GM12892 (cell line): ENCODE data around the gene CCNK.
A peak's percentile ranks its signal among the peaks of the same experiment; 100 is the strongest.

ENCODE experiments used
- DNase-seq: peaks from one replicate; pipeline ENCODE4 v3.0.0; 2011; ENCODE audit not compliant: insufficient read length
- FAIRE-seq: peaks from 2 replicates; lab custom pipeline; 2011; peaks lifted over from hg19 to GRCh38; lab: Jason Lieb, UNC
- POLR2A ChIP-seq: IDR thresholded peaks from 2 replicates; pipeline ENCODE4 v1.6.1; 2011; ENCODE audit warnings: low read depth, low read length, control low read depth
- POLR2AphosphoS5 ChIP-seq: IDR thresholded peaks from 2 replicates; pipeline ENCODE4 v1.6.1; 2011; ENCODE audit warnings: low read depth, low read length, control low read depth
- TAF1 ChIP-seq: IDR thresholded peaks from 2 replicates; pipeline ENCODE4 v1.6.1; 2011; ENCODE audit warnings: low read depth, mild to moderate bottlenecking, control low read depth, low read length, borderline replicate concordance

Gene CCNK

DNA sequence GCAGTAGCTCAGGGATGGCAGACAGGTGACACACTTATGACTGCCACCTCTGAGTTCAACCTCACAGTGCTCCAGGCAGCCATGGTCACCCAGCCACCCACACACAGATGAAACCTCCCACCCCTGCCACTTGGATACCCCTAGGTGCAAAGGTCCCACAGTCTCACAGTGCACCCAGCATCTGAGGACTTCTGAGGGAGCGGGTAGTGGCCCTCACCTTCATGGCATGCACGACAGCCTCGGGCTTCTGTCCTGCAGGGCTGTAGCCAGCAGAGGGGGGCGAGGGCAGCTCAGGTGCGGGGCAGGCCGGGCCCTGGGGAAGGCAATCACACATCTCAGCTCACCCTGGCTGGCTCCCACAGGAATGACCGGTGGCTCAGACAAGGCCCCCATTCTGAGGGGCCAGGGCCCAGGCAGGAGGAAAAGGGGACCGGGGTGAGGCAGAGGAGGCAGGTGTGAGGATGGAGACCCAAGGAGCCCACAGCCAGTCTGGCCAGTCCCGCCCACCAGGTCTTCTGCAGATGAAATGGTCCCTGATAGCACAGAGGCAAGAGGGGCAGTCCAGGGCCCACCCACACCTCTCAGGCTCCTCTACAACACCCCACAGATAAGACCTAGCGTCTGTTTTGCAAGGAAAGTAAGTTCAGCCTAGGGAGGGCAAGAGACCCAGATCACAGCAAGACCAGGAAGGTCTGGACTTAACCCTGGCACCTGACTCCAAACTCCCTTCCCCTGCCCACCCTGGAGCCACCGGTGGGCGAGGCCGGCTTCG lies 35.8 kb downstream of the CCNK start:
- TF ChIP-seq TAF1 (no peak), POLR2AphosphoS5 (no peak), POLR2A (no peak)
- no peak for FAIRE-seq
- DNase-seq, result no peak

DNA sequence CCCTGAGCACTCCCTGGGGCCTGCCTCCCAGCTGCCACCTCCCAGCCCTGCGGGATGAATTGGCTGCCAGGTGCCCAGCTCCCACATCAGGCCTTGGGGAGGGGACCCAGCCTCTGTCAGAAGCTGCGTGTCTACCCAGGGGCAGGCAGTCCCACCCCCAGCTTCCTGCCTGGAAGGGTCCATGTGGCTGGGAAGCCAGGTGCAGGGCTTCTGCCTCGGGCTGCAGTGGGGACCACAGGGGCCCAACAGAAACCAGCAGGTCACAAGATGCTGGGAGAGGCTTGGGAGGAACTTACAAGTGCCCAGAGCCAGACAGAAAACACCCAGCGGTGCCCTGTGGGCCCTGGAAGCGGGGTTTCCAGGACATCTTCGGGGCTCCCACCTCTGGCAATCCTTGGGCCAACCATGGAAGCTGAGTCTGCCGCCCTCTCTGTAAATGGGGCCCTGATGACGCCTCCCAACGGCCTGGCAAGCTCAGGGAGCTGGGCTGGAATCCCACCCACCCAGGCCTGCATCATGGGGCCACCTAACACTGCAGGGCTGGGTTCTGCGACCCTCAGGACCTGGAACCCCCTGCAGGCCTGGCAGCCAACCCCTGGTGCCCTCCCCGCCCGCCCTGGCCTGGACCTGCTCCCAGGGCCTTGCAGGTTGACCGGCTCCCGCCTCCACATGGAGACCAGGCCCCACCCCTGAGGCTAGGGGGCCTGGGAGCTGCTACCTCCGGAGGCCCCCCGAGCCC lies 36.6 kb downstream of the CCNK start:
- TF ChIP-seq POLR2A (no peak), POLR2AphosphoS5 (no peak)
- FAIRE-seq (no peak), DNase-seq (no peak)

DNA sequence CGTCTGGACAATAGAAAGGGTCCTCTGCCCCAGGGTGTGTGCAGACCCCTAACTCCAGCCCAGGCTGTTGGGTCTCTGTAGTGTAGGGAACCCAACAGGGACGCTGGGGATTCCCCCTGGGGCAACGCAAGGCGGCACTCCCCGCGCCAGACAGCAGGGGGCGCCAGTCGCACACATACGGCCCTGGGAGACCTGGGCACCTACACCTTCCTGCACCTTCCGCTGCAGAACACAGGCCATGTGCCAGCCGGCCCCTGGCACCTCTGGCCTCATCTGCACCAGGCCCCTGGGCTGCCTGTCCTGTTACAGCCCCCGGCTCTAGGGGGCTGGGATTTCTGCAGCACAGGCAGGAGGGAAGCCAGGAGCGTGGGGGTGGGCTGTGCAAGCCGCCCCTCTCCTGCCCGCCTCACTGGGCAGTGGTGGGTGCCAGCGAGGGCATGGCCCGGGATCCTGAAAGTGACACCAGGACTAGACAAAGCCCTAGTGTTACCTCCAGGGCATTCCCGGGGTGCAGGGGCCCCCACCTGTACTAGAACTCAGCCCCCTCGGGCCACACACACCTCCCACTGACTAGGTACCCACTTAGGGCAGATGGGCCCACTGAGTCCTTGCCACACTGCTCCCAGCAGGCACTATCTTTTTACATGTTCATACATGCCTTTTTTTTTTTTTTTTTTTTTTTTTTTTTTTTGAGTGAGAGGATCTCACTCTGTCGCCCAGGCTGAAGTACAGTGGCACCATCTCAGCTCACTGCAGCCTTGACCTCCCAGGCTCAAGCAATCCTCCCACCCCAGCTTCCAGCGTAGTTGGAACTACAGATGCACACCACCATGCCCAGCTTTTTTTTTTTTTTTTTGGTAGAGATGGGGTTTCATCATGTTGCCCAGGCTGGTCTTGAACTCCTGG lies 37.5 kb downstream of the CCNK start:
- TF ChIP-seq POLR2AphosphoS5 (no peak), POLR2A (no peak), TAF1 (no peak)
- DNase-seq (peak; percentile 91), FAIRE-seq (peak; percentile 96)

DNA sequence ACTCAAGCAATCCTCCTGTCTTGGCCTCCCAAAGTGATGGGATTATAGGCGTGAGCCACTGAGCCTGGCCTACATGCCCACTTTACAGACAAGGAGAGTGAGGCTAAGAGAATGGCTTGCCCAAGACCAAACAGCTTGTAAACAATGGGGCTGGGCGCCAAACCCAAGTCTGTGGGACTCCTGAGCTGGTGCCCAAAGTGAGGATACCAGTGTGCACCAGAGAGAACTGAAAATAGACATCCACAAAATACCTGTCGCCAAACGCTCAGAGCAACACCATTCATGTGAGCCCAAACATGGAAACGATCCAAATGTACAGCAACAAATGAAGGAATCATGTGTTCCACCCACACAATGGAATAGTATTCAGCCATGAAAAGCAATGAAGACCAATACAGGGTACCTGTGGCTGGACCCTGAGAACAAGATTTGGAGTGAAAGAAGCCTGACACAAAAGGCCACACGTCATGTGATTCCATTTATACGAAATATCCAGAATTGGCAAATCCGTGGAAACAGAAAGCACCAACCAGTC lies 38.2 kb downstream of the CCNK start:
- FAIRE-seq, result no peak
- no peak for DNase-seq
- no peak for TF ChIP-seq POLR2AphosphoS5
- TF ChIP-seq POLR2A, result no peak
- no peak for TF ChIP-seq TAF1

DNA sequence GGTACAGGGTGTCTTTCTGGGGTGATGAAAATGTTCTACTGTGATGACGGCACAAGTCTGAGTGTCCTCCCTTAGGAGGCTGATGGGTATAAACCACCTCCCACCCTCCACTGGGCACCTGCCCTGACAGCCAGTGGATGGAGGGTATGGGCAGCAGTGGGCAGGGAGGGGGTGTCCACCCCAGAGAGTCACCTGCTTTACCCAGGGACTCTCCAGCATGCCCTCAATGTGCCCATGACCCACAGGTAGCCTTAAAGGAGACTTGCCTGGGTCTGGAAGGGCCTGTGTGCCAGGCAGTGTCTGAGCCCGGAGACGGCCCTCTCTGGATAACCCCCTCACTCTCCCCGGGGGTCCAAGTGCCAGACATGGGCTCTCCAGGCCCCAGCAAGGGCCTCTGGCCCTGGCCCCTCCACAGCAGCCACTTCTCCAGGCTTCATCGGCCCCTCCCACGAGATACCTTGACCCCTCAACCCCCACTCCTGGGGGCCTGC lies 38.8 kb downstream of the CCNK start:
- no peak for FAIRE-seq
- no peak for TF ChIP-seq TAF1
- TF ChIP-seq POLR2A, result no peak
- TF ChIP-seq POLR2AphosphoS5, result no peak
- no peak for DNase-seq

DNA sequence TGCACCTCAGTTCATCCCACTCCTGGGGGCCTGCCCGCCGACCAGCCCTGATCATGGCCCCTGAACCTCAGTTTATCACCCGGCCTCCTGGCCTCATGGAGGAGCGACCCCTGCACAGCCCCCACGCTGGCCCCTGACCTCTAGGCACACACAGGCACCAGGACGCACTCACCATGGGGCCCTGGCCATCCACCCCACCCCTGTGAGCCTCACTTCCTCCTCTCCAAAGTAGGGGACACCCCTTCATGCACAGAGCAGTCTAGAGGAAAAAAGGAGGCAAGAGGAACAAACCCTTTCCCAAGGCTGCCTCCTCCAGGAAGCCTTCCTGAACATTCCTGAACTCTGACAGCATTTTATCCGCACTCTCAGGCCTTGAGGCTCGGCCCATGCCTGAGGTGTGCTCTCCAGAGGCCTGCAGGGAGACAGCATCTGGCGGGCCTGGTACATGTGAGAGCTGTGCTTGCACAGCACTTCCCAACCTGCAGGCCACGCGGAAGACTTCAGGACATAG lies 39.4 kb downstream of the CCNK start:
- FAIRE-seq, result no peak

DNA sequence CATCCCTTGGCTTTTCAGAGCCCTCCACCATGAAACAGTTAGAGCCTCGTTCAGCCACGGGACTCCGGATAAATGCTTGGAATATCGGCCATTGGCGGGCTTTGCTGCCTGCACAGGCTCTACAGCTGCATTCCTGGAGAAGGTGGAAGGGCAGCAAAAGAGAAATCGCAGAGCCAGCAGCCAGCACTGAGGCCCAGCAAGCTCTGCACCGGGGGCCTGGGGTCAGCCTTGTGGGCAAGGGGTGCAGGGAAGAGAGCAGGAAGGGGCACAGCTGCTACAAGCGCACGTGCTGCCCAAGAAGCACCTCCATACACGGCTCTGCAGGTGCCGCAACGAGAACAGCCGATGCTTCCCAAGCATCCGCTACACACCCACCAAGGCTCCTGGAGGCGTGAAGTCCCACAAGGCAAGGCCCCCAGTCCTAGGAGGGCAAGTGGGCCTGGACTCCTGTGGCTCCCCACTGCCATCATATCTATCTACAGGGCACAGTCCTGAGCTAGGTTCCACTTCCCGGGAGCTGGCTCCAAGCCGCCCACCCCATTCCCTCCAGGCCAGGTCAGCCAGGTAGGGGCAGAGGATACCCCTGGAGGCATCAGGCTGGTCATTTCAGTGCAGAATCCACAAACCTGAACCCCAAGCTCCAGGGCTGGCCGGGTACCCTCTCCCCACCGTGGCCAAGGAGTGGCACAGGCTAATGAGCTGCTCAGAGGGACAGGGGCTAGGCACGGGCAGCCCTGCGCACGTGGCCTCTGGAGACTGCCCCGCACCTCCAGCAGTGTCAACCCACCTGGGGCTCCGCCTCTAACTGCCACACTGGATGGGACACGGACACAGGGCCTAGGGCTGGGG lies 40.2 kb downstream of the CCNK start:
- no peak for DNase-seq
- TF ChIP-seq POLR2AphosphoS5 (no peak), POLR2A (no peak), TAF1 (no peak)
- FAIRE-seq, result no peak

More for the DNA sequence above, 39.4 kb downstream of the CCNK start:
- no peak for DNase-seq
- TF ChIP-seq POLR2AphosphoS5, result no peak
- TF ChIP-seq TAF1, result no peak
- TF ChIP-seq POLR2A, result no peak

DNA sequence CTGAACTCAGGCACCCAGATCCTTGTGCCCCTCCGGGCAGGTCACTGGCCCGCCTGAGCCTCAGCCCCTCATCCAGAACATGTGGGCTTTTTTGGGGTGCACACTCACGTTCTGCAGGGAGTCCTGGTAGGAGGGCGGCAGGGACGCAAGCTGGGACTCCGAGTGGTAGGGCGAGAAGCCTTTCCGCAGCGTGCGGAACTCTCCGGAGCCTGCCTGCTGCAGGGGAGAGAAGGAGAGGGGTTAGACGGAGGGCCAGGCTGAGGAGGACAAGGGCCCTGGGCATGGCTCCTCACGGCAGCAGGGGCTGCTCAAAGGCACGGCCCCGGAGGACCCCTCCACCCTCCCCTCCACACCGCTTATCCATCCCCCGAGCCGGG lies 40.8 kb downstream of the CCNK start:
- TF ChIP-seq POLR2A (no peak), TAF1 (no peak), POLR2AphosphoS5 (no peak)

DNA sequence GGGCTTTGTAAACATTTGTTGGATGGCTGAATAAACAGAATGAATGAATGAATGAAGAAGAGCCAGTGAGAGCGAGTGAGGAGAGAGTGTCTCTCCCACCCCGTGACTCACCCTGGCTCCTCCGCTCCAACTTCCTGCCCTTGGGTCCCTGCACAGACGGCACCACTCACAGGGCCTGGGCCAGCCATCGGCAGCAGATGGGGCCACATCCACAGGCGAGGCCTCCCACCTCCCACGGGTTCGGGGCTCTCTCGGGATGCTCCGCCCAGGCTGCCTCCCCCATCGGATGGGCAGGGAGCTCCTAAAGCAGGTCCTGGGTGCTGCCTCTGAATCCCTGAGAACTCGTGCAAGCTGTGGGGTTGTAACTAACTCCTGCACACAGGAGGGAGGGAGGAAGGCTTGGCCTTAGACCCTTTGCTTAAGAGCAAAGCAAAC lies 41.3 kb downstream of the CCNK start:
- no peak for DNase-seq
- FAIRE-seq, result no peak
- TF ChIP-seq POLR2A, result no peak
- no peak for TF ChIP-seq TAF1
- TF ChIP-seq POLR2AphosphoS5, result no peak

More for the DNA sequence above, 40.8 kb downstream of the CCNK start:
- DNase-seq (no peak), FAIRE-seq (no peak)
